Prostate gland (tissue), 2 donors: ENCODE data around the gene FAIM2.

Experiments
- CTCF ChIP-seq, 4 experiments: fragments of 200-600 bp in 2 of 4; fragments of 450-650 bp in 2 of 4; sonication (generic) in 2 of 4; IDR thresholded peaks; 1 replicate in 3 of 4; 2 replicates in 1 of 4; pipeline ENCODE4 v1.5.1; 2016 to 2019; ENCODE audit warnings: antibody characterized with exemption in 4 of 4, mild to moderate bottlenecking in 2 of 4, moderate library complexity in 2 of 4
- POLR2A ChIP-seq: fragments of 450-650 bp; IDR thresholded peaks from one replicate; pipeline ENCODE4 v1.6.1; 2016; ENCODE audit warnings: antibody characterized with exemption, mild to moderate bottlenecking

GRCh38 chr12:49872781-49873181 is 30.9 kb downstream of the FAIM2 start:
- TF ChIP-seq CTCF (IDR thresholded peaks at IDR 0.05) (no peak), POLR2A (no peak)
